ENCODE data around the gene MAPKAP1. TPM values are rescaled to one million over a fixed set of nuclear protein-coding genes. Genes with fewer than 3 reads are reported as not detected.

The MAPKAP1 gene
- polyA plus RNA-seq, 3 donors = 39.9 to 57.5 (median 44.1) TPM

- Mint-ChIP-seq H3K4me1 (peaks cover 31% of the 10 kb centered on the region), H3K27ac (peak overlapping the region in 3 of 7 donors; percentile 19 to 95 (median 83)), H3K36me3 (peaks cover 4 to 6% of the 10 kb centered on the region in 2 donors), H3K9me3 (no peaks in the 10 kb centered on the region), H3K27me3 (ENCODE audit: low read depth in 3 of 3) (no peaks in the 10 kb centered on the region), H3K4me3 (no peak overlapping the region)
- peak overlapping the region in 1 of 2 donors; percentile 86 for H3K27ac ChIP-seq (ENCODE audit: low read depth in 1 of 2, low read length in 2 of 2)
- no peak for TF ChIP-seq CTCF (IDR thresholded peaks at IDR 0.05)
- H3K4me2 ChIP-seq (replicated peaks; ENCODE audit: extremely low read depth, low read length, poor library complexity, severe bottlenecking) = no peak overlapping the region
- H4K20me1 ChIP-seq (ENCODE audit: insufficient read depth, low read length) = peaks cover 37% of the 10 kb centered on the region
- no peaks in the 10 kb centered on the region for H3K27me3 ChIP-seq (ENCODE audit: control insufficient read depth in 2 of 2, insufficient read depth in 2 of 2, low read length in 2 of 2)
- intact Hi-C loops (cut with micrococcal nuclease) = no loop called here
- no peak overlapping the region for H3K4me3 ChIP-seq (replicated peaks in 1 of 3; ENCODE audit: low read depth in 2 of 3, low read length in 3 of 3)
- no peak for DNase-seq
- H3K79me2 ChIP-seq (ENCODE audit: insufficient read depth, low read length) = peaks cover 76% of the 10 kb centered on the region
- H3K4me1 ChIP-seq (ENCODE audit: control insufficient read depth in 1 of 2, insufficient read depth in 2 of 2, low read length in 2 of 2) = peaks cover 21 to 31% of the 10 kb centered on the region in 2 donors
- no peak overlapping the region for H2AFZ ChIP-seq (ENCODE audit: insufficient read depth, low read depth, low read length, poor library complexity, severe bottlenecking)
- H3K9ac ChIP-seq (ENCODE audit: insufficient read depth, low read length, poor library complexity, severe bottlenecking) = no peak overlapping the region
- no peaks in the 10 kb centered on the region for H3K9me3 ChIP-seq (replicated peaks in 1 of 2; ENCODE audit: control insufficient read depth in 1 of 2, insufficient read depth in 1 of 2, low read length in 2 of 2)
- no peaks in the 10 kb centered on the region for H3K36me3 ChIP-seq (replicated peaks in 1 of 2; ENCODE audit: control insufficient read depth in 1 of 2, insufficient read depth in 2 of 2, low read length in 2 of 2)
- no CpG with 5 or more reads among the region's 2 CpGs for WGBS (ENCODE audit: insufficient coverage)
Measured at GRCh38 chr9:125691869-125692268, 15.1 kb downstream of the MAPKAP1 start.

- intact Hi-C loops (cut with micrococcal nuclease) = no loop called here
- H2AFZ ChIP-seq (ENCODE audit: insufficient read depth, low read depth, low read length, poor library complexity, severe bottlenecking) = peak overlapping the region; percentile 29
- peaks cover 28% of the 10 kb centered on the region for H3K4me1 Mint-ChIP-seq
- peak overlapping the region; percentile 28 for H3K9ac ChIP-seq (ENCODE audit: insufficient read depth, low read length, poor library complexity, severe bottlenecking)
- H3K36me3 ChIP-seq (replicated peaks in 1 of 2; ENCODE audit: control insufficient read depth in 1 of 2, insufficient read depth in 2 of 2, low read length in 2 of 2) = peaks cover 2 to 5% of the 10 kb centered on the region in 2 donors
- H3K9me3 Mint-ChIP-seq = no peaks in the 10 kb centered on the region
- H3K4me3 ChIP-seq (replicated peaks in 1 of 3; ENCODE audit: low read depth in 2 of 3, low read length in 3 of 3) = peak overlapping the region in 2 of 3 experiments; percentile 12 to 39
- DNase-seq = peak; percentile 56 to 70 (median 62)
- H4K20me1 ChIP-seq (ENCODE audit: insufficient read depth, low read length) = peaks cover 32% of the 10 kb centered on the region
- H3K4me3 Mint-ChIP-seq = peak overlapping the region in 1 of 2 donors; percentile 68
- no peaks in the 10 kb centered on the region for H3K9me3 ChIP-seq (replicated peaks in 1 of 2; ENCODE audit: control insufficient read depth in 1 of 2, insufficient read depth in 1 of 2, low read length in 2 of 2)
- H3K4me1 ChIP-seq (ENCODE audit: control insufficient read depth in 1 of 2, insufficient read depth in 2 of 2, low read length in 2 of 2) = peaks cover 20 to 31% of the 10 kb centered on the region in 2 donors
- H3K79me2 ChIP-seq (ENCODE audit: insufficient read depth, low read length) = peaks cover 74% of the 10 kb centered on the region
- H3K4me2 ChIP-seq (replicated peaks; ENCODE audit: extremely low read depth, low read length, poor library complexity, severe bottlenecking) = peak overlapping the region; percentile 48
- H3K27me3 ChIP-seq (ENCODE audit: control insufficient read depth in 2 of 2, insufficient read depth in 2 of 2, low read length in 2 of 2) = no peaks in the 10 kb centered on the region
- TF ChIP-seq CTCF (IDR thresholded peaks at IDR 0.05) = no peak
- no peaks in the 10 kb centered on the region for H3K27me3 Mint-ChIP-seq (ENCODE audit: low read depth in 3 of 3)
- H3K27ac ChIP-seq (ENCODE audit: low read depth in 1 of 2, low read length in 2 of 2) = peak overlapping the region; percentile 47 to 86
- WGBS (ENCODE audit: insufficient coverage) = 43% methylated on average over 4 of the region's 10 CpGs
- H3K27ac Mint-ChIP-seq = peak overlapping the region; percentile 80 to 95 (median 85)
- H3K36me3 Mint-ChIP-seq = peaks cover 5 to 7% of the 10 kb centered on the region in 2 donors
Measured at GRCh38 chr9:125690679-125691078, 16.3 kb downstream of the MAPKAP1 start.
